NCI-H1105 (cell line): Measurements from ENCODE around the gene ARAP1.
A peak's percentile ranks its signal among the peaks of the same experiment; 100 is the strongest.

Experiments
- DNase-seq: peaks from one replicate; lab custom pipeline; 2025; lab: John Stamatoyannopoulos, UW

The ARAP1 gene

GRCh38 chr11:72742513-72743320, 9.5 kb downstream of the ARAP1 start:
- DNase-seq, result no peak

DNA sequence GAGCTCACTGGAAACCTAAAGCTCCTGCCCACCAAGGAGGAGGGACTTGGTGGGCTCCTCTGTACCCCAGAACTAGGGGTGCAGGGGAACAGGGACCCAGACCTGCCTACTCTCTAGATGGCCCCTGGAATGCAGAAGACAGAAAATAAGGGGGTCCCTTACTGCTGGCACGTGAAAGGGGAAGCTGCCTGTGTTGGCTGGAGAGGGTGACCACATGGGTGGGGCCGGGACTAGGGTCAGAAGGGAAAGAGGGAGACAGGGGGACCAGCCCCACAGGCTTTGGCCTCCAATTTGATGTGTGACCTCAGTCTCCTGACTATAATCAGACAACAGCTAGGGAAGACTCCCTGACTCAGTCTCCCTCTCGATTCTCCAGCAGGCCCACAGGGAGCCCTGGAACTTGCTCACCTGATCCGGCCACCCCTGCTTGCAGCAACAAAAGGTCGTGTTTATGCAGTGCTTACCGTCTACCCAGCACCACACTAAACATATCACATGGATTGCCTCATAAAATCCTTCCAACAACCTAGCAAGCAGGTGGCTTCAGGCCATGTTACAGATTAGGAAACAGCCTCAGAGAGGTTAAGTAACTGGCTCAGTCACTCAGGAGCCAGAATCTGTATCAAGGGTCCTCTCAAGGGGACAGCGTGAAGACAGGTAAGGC, 10.2 kb downstream of the ARAP1 start:
- no peak for DNase-seq

- no peak for DNase-seq
Observed at GRCh38 chr11:72741429-72741833, 10.8 kb downstream of the ARAP1 start.

GRCh38 chr11:72740562-72741428, 11.4 kb downstream of the ARAP1 start:
- no peak for DNase-seq

DNA sequence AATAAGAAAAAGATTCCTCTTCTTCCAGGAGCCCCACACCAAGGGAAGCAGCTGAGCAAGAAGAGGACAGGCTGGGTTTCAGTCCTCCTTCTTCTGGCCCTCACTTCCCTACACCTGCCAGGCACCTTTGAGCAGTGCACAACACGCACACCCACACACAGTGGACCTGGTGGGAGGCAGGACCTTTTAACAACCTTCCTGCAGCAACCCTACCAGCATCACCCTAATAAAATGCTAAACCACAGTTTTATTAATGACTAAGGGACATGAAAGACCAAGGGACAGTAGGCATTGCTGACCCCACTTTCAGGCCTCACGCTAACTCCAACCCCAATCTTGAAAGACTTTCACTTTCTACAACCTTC, 12.2 kb downstream of the ARAP1 start:
- DNase-seq, result no peak

- DNase-seq, result no peak
Observed at GRCh38 chr11:72739240-72740059, 12.8 kb downstream of the ARAP1 start.

GRCh38 chr11:72738199-72739141, 13.7 kb downstream of the ARAP1 start:
- no peak for DNase-seq

DNA sequence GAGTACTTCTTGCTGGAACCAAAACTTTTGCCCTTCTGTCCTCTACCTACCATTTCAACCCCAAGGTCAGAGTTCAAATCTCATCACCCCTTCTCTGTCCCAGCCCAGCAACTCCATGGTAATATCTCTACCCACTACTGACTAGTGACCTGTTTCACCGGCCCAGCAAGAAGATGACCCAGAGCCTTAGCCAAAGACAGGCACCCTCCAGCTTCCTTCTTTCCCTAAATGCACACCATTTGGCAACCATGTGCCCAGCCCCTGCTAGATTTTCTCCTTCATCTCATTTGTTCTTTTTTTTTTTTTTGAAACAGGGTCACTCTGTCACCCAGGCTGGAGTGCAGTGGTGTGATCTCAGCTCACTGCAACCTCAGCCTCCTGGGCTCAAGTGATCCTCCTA, 14.9 kb downstream of the ARAP1 start:
- DNase-seq, result no peak

DNA sequence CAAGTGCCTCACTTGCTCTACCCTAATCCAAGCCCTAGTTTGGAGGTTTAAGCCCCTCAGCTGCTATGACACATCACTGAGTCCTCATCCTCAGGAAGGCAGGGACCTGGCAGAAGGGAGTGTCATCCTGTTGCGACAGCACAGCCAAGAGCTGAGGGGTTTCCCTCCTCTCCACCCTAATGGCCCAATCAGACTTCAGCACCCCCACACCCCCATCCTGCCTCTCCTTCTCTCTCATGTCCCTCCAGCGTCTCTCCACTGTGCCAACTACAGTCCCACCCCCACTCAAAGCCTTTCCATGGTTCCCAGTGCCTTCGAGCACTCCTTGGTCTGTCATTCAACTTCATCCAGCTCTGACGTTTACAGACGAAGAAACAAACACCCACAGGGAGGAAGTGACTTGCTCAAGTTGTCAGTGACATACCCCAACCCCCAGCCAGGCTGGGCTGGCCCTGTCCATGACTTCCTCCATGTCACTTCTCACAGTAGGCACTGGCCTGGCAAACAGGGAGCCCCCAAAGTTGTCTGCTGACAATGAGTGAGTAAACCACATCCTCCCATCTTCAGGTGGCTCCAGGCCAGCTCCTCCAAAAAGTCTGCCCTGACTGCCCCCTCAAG, 15.6 kb downstream of the ARAP1 start:
- DNase-seq, result no peak

- no peak for DNase-seq
Observed at GRCh38 chr11:72735495-72736027, 16.6 kb downstream of the ARAP1 start.

DNA sequence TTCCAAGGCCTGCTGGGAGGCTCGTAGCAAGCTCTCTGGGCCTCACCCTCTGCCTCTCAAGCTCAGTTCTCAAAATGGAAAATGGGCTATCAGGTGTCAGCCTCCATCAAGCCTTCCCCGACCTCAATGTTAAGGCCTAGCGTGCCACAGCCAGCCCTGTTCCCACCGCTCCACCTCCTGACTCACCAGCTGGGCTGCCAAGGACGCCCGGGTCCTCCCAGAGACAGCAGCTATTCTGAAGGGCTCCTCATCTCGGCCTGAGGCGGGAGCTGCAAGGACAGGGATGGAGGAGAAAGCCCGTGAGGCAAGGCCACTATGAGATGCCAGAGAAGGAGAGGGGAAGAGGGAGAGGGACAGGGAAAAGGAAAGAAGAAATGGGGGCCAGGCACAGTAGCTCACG, 19.9 kb downstream of the ARAP1 start:
- no peak for DNase-seq

GRCh38 chr11:72730737-72731136, 21.5 kb downstream of the ARAP1 start:
- no peak for DNase-seq

DNA sequence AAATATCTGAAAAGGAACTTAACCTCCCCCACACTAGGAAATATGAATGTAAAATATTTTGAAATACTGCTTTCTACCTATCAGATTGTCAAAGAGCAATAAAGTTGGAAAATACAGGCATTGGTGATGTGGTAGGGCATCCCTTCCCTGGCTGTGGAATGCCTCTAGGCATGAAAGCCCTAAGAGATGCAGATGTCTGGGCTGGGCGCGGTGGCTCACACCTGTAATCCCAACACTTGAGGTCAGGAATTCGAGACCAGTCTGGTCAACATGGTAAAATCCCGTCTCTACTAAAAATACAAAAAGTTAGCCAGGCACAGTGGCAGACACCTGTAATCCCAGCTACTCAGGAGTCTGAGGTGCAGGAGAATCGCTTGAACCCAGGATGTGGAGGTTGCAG, 22.0 kb downstream of the ARAP1 start:
- no peak for DNase-seq

DNA sequence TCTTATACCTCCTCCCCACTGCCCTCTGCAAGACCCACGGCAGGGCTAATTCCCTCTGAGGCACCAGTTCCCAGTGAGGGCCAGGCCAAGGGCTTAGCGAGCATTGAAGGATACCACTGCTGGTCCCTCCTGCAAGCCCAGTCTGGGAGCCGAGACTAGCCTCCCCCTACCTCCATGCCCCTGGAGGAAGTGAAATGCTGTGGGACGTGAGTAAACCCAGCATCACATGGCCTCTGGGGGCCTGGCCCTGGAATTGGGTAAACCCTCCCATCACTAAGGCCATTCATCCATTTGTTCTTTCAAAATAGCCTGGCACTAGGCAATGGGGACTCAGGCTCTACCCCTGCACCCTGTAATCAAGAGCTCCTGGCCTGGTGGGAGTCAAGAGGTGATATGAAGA, 24.7 kb downstream of the ARAP1 start:
- DNase-seq, result no peak

DNA sequence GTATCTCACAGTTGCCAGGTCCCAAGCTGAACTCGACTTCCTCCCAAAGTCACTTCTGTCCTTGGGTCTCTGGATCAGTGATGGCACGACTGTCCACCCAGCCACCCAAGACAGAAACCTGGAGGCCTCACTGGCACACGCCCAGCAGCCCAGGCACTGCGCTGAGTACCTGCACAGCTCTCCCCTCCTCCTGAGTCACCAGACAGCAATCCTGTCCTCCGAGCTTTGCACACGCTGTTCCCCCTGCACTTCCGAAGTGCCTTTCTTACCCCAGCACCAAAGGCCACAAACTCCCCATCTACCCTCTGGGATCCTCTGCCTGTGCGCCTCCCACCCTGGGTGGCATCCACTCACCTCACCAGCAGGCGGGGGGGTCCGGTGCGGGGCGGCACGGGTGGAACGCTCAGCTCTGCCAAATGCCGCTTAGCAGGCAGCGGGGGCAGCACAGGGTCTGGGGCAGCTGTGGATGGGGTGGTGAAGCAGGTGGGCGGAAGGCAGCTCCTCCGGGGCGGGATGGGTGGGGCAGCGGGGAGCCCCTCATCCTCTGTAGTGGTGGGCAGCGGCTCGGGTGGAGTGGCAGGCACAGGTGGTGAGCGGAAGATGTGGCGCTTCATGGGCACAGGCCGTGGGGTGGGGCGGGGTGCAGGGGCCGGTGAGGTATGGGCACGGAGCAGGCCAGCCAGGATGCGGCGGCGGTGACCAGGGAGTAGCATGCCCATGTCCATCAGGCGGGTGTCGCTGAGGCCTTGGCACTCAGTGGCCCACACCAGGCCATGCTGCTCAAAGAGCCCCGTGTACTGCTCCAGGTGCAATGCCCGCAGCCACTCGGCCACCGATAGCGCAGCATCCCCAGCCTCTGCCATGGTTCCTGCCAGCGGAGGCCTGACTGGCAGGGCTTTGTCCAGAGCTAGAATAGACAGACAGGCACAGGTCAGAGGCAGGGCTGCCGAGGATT, 25.7 kb downstream of the ARAP1 start:
- DNase-seq, result no peak

DNA sequence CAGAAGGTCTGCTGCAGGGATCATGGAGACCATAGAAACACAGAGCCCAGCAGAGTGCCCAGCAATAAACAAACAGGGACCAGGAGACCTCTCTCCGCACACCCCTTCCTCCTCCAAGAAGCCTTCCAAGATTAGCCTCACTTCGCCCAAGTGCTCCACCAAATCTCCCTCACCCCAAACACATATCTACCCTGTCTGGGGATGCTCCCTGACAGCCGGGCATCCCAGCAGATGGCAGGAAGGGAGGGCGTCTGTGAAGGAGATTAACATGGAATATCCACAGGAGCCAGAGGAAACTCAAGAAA, 26.5 kb downstream of the ARAP1 start:
- DNase-seq, result no peak

DNA sequence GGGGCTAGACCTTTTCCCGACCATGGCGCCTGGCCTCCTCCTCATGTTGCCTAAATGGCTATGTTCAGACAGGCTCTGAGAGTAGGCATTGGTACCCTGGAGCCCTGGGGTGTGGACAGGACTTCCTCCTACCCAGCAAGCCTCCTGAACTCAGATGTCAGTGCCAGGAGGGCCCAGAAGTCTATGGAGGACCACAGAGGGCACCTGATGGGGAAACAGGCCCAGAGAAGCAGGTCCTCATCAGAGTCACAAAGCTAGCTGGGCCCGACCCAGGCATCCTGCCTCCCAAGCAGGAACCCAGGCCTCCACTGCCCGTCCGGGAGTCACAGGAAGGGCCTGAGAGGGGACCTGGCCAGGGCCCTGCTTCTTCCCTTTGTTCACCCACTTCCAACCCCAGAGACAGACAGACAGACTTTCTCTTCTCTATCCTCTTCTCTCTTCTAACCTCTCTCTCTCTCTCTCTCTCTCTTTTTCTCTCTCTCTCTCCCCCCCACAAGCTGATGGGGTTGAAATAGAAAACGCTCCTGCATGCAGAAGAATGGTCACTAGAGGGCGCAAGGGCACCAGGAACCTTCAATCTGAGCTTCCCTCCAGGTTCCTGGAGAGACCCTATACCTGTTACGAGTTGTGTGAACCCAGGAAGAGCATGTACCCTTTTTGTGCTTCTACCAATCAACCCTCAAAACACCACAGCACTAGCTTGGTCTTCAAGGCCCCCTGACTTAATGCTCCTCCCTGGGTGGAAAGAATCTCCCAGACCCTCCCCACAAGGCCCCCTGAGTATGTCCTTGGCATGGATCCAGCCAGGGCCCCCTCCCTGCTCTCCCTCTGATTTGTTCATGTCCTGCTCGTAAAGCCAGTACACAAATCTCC, 27.1 kb downstream of the ARAP1 start:
- DNase-seq, result peak; percentile 77

GRCh38 chr11:72724021-72724551, 28.1 kb downstream of the ARAP1 start:
- DNase-seq, result no peak
